Sigmoid colon (tissue), 4 donors: ENCODE results near the gene CLCN5.

Source experiments
- CTCF ChIP-seq, 4 experiments: fragments of 450-650 bp in 3 of 4; fragments of 200-600 bp in 1 of 4; IDR thresholded peaks; one replicate each; pipeline ENCODE4 v1.5.1; 2016 to 2019; ENCODE audit warnings: antibody characterized with exemption in 4 of 4, mild to moderate bottlenecking in 3 of 4, moderate library complexity in 2 of 4
- EP300 ChIP-seq, 4 donors: sonication (generic); formaldehyde crosslinking; IDR thresholded peaks; one replicate each; pipeline ENCODE4 v1.6.1; 2017; ENCODE audit warnings: antibody characterized with exemption in 4 of 4
- POLR2A ChIP-seq, 2 donors: fragments of 450-650 bp; IDR thresholded peaks; one replicate each; pipeline ENCODE4 v1.6.1; 2016; ENCODE audit warnings: antibody characterized with exemption in 2 of 2, mild to moderate bottlenecking in 2 of 2, moderate library complexity in 2 of 2
- POLR2AphosphoS5 ChIP-seq, 4 donors: sonication (generic); formaldehyde crosslinking; IDR thresholded peaks; one replicate each; pipeline ENCODE4 v1.6.1; 2017; ENCODE audit warnings: antibody characterized with exemption in 4 of 4

GRCh38 chrX:50099331-50099730 lies 176.9 kb downstream of the CLCN5 start:
- TF ChIP-seq CTCF (IDR thresholded peaks at IDR 0.05) (no peak), POLR2A (IDR thresholded peaks at IDR 0.05) (no peak), EP300 (IDR thresholded peaks at IDR 0.05) (no peak), POLR2AphosphoS5 (IDR thresholded peaks at IDR 0.05) (no peak)
